C4-2B (cell line): Measurements from ENCODE around the gene FAM168A.

ENCODE experiments used
- ZFX ChIP-seq: fragments of 450-650 bp; IDR thresholded peaks from 2 replicates; pipeline ENCODE4 v1.6.1; 2017
- TF ChIP-seq, protein P1 (sequence below): fragments of 450-650 bp; conservative IDR thresholded peaks from 2 replicates; pipeline ENCODE4 v1.5.1; 2017; ENCODE audit warnings: mild to moderate bottlenecking

DNA sequence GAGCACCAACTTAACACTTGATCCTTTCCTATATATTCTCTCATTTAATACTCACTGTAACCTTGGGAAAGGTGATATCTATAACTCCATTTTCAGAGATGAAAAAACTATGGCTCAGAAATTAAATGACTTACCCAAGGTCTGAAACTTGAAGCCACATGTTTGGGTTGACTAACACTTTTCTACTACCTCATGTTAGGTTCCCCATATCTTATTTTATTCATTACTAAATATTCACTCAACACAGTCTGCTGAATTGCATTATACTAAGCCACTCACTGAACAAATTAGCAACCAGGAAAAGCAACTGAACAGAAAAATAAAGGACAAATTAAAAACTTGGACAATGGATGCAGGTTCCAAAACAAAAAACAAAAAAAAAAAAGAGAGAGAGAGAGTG lies 59.9 kb downstream of the FAM168A start:
- TF ChIP-seq, protein P1, sequence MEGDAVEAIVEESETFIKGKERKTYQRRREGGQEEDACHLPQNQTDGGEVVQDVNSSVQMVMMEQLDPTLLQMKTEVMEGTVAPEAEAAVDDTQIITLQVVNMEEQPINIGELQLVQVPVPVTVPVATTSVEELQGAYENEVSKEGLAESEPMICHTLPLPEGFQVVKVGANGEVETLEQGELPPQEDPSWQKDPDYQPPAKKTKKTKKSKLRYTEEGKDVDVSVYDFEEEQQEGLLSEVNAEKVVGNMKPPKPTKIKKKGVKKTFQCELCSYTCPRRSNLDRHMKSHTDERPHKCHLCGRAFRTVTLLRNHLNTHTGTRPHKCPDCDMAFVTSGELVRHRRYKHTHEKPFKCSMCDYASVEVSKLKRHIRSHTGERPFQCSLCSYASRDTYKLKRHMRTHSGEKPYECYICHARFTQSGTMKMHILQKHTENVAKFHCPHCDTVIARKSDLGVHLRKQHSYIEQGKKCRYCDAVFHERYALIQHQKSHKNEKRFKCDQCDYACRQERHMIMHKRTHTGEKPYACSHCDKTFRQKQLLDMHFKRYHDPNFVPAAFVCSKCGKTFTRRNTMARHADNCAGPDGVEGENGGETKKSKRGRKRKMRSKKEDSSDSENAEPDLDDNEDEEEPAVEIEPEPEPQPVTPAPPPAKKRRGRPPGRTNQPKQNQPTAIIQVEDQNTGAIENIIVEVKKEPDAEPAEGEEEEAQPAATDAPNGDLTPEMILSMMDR, result no peak
- no peak for TF ChIP-seq ZFX
